ENCODE data around the gene SERPINA6.
"Not testable (repeated sequence)": the region's sequence is repeated elsewhere in the genome, so short reads cannot be mapped to it uniquely, and the experiment has no call there.

DNA sequence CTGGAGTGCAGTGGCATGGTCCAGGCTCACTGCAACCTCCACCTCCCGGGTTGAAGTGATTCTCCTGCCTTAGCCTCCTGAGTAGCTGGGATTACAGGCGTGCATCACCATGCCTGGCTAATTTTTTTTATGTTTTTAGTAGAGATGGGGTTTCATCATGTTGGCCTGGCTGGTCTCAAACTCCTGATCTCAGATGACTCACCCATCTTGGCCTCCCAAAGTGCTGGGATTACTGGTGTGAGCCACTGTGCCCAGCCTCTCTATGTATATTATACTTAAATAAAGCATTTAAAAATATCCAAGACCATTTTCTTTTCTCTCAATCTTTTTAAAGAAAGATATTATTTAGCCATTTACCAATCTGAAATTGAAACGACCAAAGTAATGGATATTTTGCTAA is 58.9 kb downstream of the SERPINA6 start:
- TF ChIP-seq POLR2AphosphoS5 (IDR thresholded peaks at IDR 0.05; ENCODE audit: low read depth, low read length); SIN3A (IDR thresholded peaks at IDR 0.05; ENCODE audit: borderline replicate concordance, insufficient read depth, low read depth, low read length): not testable (repeated sequence)
- TF ChIP-seq, protein P1, sequence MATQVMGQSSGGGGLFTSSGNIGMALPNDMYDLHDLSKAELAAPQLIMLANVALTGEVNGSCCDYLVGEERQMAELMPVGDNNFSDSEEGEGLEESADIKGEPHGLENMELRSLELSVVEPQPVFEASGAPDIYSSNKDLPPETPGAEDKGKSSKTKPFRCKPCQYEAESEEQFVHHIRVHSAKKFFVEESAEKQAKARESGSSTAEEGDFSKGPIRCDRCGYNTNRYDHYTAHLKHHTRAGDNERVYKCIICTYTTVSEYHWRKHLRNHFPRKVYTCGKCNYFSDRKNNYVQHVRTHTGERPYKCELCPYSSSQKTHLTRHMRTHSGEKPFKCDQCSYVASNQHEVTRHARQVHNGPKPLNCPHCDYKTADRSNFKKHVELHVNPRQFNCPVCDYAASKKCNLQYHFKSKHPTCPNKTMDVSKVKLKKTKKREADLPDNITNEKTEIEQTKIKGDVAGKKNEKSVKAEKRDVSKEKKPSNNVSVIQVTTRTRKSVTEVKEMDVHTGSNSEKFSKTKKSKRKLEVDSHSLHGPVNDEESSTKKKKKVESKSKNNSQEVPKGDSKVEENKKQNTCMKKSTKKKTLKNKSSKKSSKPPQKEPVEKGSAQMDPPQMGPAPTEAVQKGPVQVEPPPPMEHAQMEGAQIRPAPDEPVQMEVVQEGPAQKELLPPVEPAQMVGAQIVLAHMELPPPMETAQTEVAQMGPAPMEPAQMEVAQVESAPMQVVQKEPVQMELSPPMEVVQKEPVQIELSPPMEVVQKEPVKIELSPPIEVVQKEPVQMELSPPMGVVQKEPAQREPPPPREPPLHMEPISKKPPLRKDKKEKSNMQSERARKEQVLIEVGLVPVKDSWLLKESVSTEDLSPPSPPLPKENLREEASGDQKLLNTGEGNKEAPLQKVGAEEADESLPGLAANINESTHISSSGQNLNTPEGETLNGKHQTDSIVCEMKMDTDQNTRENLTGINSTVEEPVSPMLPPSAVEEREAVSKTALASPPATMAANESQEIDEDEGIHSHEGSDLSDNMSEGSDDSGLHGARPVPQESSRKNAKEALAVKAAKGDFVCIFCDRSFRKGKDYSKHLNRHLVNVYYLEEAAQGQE (IDR thresholded peaks at IDR 0.05; ENCODE audit: insufficient read depth in 1 of 2, low read depth in 2 of 2, low read length in 1 of 2), result not testable (repeated sequence)
- TF ChIP-seq, protein P2, sequence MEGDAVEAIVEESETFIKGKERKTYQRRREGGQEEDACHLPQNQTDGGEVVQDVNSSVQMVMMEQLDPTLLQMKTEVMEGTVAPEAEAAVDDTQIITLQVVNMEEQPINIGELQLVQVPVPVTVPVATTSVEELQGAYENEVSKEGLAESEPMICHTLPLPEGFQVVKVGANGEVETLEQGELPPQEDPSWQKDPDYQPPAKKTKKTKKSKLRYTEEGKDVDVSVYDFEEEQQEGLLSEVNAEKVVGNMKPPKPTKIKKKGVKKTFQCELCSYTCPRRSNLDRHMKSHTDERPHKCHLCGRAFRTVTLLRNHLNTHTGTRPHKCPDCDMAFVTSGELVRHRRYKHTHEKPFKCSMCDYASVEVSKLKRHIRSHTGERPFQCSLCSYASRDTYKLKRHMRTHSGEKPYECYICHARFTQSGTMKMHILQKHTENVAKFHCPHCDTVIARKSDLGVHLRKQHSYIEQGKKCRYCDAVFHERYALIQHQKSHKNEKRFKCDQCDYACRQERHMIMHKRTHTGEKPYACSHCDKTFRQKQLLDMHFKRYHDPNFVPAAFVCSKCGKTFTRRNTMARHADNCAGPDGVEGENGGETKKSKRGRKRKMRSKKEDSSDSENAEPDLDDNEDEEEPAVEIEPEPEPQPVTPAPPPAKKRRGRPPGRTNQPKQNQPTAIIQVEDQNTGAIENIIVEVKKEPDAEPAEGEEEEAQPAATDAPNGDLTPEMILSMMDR (IDR thresholded peaks at IDR 0.05), result not testable (repeated sequence)
